ENCODE measurements around the gene EGFL6.

EGFL6 gene

GRCh38 chrX:13540602-13541001 lies 28.8 kb upstream of the EGFL6 start:
- Histone ChIP-seq H3K4me3 (ENCODE audit: severe bottlenecking) (no peak overlapping the region), H3K4me1 (ENCODE audit: insufficient read depth, poor library complexity, severe bottlenecking) (no peaks in the 10 kb centered on the region), H3K9me3 (ENCODE audit: severe bottlenecking) (no peaks in the 10 kb centered on the region), H3K36me3 (ENCODE audit: low read depth) (no peaks in the 10 kb centered on the region), H3K27ac (ENCODE audit: poor library complexity, severe bottlenecking) (no peak overlapping the region), H3K27me3 (ENCODE audit: insufficient read depth, poor library complexity, severe bottlenecking) (no peaks in the 10 kb centered on the region)
- ATAC-seq (ENCODE audit: low read depth) (no peak), DNase-seq (ENCODE audit: low spot score) (no peak)
- TF ChIP-seq CTCF (IDR thresholded peaks at IDR 0.05; ENCODE audit: poor library complexity, severe bottlenecking) = no peak

- no peak for ATAC-seq (ENCODE audit: low read depth)
- Histone ChIP-seq H3K36me3 (ENCODE audit: low read depth) (no peaks in the 10 kb centered on the region), H3K4me1 (ENCODE audit: insufficient read depth, poor library complexity, severe bottlenecking) (no peaks in the 10 kb centered on the region), H3K27ac (ENCODE audit: poor library complexity, severe bottlenecking) (no peak overlapping the region), H3K27me3 (ENCODE audit: insufficient read depth, poor library complexity, severe bottlenecking) (no peaks in the 10 kb centered on the region), H3K4me3 (ENCODE audit: severe bottlenecking) (no peak overlapping the region), H3K9me3 (ENCODE audit: severe bottlenecking) (no peaks in the 10 kb centered on the region)
- TF ChIP-seq CTCF (IDR thresholded peaks at IDR 0.05; ENCODE audit: poor library complexity, severe bottlenecking) = no peak
- no peak for DNase-seq (ENCODE audit: low spot score)
Measured at GRCh38 chrX:13545726-13546125, 23.7 kb upstream of the EGFL6 start.

GRCh38 chrX:13547671-13548070 lies 21.7 kb upstream of the EGFL6 start:
- Histone ChIP-seq H3K36me3 (ENCODE audit: low read depth) (no peaks in the 10 kb centered on the region), H3K27ac (ENCODE audit: poor library complexity, severe bottlenecking) (no peak overlapping the region), H3K4me1 (ENCODE audit: insufficient read depth, poor library complexity, severe bottlenecking) (no peaks in the 10 kb centered on the region), H3K27me3 (ENCODE audit: insufficient read depth, poor library complexity, severe bottlenecking) (no peaks in the 10 kb centered on the region), H3K9me3 (ENCODE audit: severe bottlenecking) (no peaks in the 10 kb centered on the region), H3K4me3 (ENCODE audit: severe bottlenecking) (no peak overlapping the region)
- DNase-seq (ENCODE audit: low spot score) (no peak), ATAC-seq (ENCODE audit: low read depth) (no peak)
- TF ChIP-seq CTCF (IDR thresholded peaks at IDR 0.05; ENCODE audit: poor library complexity, severe bottlenecking) = no peak

- no peak for ATAC-seq (ENCODE audit: low read depth)
- H3K27ac ChIP-seq (ENCODE audit: poor library complexity, severe bottlenecking) = no peak overlapping the region
- no peaks in the 10 kb centered on the region for H3K36me3 ChIP-seq (ENCODE audit: low read depth)
- no peak overlapping the region for H3K4me3 ChIP-seq (ENCODE audit: severe bottlenecking)
- no peaks in the 10 kb centered on the region for H3K27me3 ChIP-seq (ENCODE audit: insufficient read depth, poor library complexity, severe bottlenecking)
- H3K4me1 ChIP-seq (ENCODE audit: insufficient read depth, poor library complexity, severe bottlenecking) = no peaks in the 10 kb centered on the region
- no peaks in the 10 kb centered on the region for H3K9me3 ChIP-seq (ENCODE audit: severe bottlenecking)
- DNase-seq (ENCODE audit: low spot score) = no peak
- TF ChIP-seq CTCF (IDR thresholded peaks at IDR 0.05; ENCODE audit: poor library complexity, severe bottlenecking) = no peak
Measured at GRCh38 chrX:13550346-13550745, 19.1 kb upstream of the EGFL6 start.

GRCh38 chrX:13551610-13552009 lies 17.8 kb upstream of the EGFL6 start:
- H3K27me3 ChIP-seq (ENCODE audit: insufficient read depth, poor library complexity, severe bottlenecking) = no peaks in the 10 kb centered on the region
- TF ChIP-seq CTCF (IDR thresholded peaks at IDR 0.05; ENCODE audit: poor library complexity, severe bottlenecking) = no peak
- DNase-seq (ENCODE audit: low spot score) = no peak

More at GRCh38 chrX:13551610-13552009, 17.8 kb upstream of the EGFL6 start:
- Histone ChIP-seq H3K9me3 (ENCODE audit: severe bottlenecking) (no peaks in the 10 kb centered on the region), H3K4me1 (ENCODE audit: insufficient read depth, poor library complexity, severe bottlenecking) (no peaks in the 10 kb centered on the region), H3K27ac (ENCODE audit: poor library complexity, severe bottlenecking) (no peak overlapping the region), H3K4me3 (ENCODE audit: severe bottlenecking) (no peak overlapping the region), H3K36me3 (ENCODE audit: low read depth) (no peaks in the 10 kb centered on the region)
- no peak for ATAC-seq (ENCODE audit: low read depth)
